ENCODE measurements around the gene HMGCR. TPM values are rescaled to one million over a fixed set of nuclear protein-coding genes. Genes with fewer than 3 reads are reported as not detected.

The HMGCR gene
- total RNA-seq, 1 donor from 2014 or later, result 321 TPM

DNA sequence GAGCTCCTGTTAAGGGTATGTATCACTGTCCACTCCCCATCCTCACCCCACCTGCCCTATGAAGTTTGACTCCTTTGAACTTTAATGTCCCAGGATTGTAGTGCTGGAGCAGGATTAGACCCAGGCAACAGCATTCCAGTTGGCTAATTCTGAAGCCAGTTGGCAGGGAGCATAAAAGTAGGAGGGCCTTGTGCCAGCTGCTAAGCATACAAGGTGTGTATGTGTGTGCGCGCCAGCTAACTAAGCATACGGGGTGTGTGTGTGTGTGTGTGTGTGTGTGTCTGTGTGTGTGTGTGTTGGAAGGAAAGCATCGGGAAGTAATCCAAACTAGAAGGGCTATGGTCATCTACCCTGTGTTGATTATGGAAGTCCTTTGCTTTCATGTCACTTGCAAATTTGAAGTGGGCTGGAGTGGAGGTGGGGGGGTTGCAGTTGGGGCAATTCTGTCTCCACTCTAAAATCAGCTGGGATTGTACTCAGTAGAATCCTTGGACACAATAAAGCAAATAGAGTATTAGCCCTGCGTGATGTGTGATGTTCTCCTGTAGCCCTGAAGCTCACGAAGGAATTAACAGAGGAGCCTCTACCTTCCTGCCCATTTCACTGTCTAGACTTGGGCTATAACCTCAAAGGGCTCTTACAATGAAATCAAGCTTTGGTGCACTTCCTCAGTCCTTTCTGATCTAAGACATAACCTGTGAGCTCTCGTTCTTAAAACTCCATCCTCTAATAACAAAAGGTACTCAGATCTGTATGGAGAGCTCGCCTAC, 26.9 kb downstream of the HMGCR start:
- H3K27ac Mint-ChIP-seq (ENCODE audit: unreplicated experiment), result no peak overlapping the region
- no peaks in the 10 kb centered on the region for H3K9me3 Mint-ChIP-seq
- H3K4me3 Mint-ChIP-seq, result peak overlapping the region; percentile 7
- TF ChIP-seq, protein P1, sequence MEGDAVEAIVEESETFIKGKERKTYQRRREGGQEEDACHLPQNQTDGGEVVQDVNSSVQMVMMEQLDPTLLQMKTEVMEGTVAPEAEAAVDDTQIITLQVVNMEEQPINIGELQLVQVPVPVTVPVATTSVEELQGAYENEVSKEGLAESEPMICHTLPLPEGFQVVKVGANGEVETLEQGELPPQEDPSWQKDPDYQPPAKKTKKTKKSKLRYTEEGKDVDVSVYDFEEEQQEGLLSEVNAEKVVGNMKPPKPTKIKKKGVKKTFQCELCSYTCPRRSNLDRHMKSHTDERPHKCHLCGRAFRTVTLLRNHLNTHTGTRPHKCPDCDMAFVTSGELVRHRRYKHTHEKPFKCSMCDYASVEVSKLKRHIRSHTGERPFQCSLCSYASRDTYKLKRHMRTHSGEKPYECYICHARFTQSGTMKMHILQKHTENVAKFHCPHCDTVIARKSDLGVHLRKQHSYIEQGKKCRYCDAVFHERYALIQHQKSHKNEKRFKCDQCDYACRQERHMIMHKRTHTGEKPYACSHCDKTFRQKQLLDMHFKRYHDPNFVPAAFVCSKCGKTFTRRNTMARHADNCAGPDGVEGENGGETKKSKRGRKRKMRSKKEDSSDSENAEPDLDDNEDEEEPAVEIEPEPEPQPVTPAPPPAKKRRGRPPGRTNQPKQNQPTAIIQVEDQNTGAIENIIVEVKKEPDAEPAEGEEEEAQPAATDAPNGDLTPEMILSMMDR (conservative IDR thresholded peaks at IDR 0.05), result no peak
- H3K36me3 Mint-ChIP-seq (ENCODE audit: low read depth), result peaks cover 16% of the 10 kb centered on the region
- H3K27me3 Mint-ChIP-seq (ENCODE audit: low read depth), result no peaks in the 10 kb centered on the region
- no peak for DNase-seq (ENCODE audit: low read depth, low spot score)
- H3K4me1 Mint-ChIP-seq, result peaks cover 14% of the 10 kb centered on the region

DNA sequence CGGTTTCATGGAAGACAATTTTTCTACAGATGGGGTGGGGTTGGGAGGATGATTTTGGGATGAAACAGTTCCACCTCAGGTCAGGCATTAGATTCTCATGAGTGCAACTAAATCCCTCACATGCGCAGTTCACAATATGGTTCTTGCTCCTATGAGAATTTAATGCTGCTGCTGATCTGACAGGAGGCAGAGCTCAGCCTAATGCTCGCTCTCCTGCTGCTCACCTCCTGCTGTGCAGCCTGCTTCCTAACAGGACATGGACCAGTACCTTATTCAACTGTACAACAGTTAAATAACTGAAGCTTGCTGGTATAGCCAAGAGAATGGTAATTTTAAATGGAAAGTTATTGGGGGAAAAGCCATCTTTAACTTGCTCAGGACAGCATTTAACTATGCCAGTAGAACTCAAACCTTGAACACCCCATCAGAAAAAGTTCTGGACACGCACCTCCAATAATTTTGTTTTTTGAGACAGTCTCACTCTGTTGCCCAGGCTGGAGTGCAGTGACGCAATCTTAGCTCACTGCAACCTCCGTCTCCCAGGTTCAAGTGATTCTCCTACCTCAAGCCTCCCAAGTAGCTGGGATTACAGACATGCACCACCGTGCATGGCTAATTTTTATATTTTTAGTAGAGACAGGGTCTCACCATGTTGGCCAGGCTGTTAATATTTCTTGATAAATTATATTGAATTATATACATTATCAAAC, 27.7 kb downstream of the HMGCR start:
- H3K27me3 Mint-ChIP-seq (ENCODE audit: low read depth), result no peaks in the 10 kb centered on the region
- H3K27ac Mint-ChIP-seq (ENCODE audit: unreplicated experiment), result no peak overlapping the region
- no peak for DNase-seq (ENCODE audit: low read depth, low spot score)
- TF ChIP-seq, protein P1 (conservative IDR thresholded peaks at IDR 0.05), result no peak
- peaks cover 13% of the 10 kb centered on the region for H3K4me1 Mint-ChIP-seq
- H3K4me3 Mint-ChIP-seq, result peak overlapping the region; percentile 33
- H3K9me3 Mint-ChIP-seq, result no peaks in the 10 kb centered on the region
- H3K36me3 Mint-ChIP-seq (ENCODE audit: low read depth), result peaks cover 16% of the 10 kb centered on the region

DNA sequence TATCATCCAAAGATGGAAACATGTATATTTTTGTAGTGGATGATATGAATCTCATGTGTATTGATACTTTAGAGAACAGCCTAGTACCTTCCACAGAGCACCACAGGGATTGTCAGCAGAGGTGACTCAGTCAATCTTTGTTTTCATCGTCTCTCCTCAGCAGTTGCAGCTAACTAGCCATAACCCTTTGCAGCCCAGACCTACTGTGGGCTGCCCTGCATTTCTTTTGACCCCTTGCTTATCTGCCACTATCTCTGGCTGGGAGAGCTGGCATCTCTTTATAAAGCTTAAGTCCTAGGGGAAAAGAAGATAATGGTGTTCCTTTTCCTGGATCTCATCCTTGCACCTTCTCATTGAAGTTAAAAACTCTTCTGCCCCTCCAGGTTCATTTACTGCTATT, 28.7 kb downstream of the HMGCR start:
- Mint-ChIP-seq H3K4me1 (peaks cover 7% of the 10 kb centered on the region), H3K27me3 (ENCODE audit: low read depth) (no peaks in the 10 kb centered on the region), H3K27ac (ENCODE audit: unreplicated experiment) (no peak overlapping the region), H3K4me3 (no peak overlapping the region), H3K36me3 (ENCODE audit: low read depth) (peaks cover 9% of the 10 kb centered on the region), H3K9me3 (no peaks in the 10 kb centered on the region)
- TF ChIP-seq, protein P1 (conservative IDR thresholded peaks at IDR 0.05), result no peak
- DNase-seq (ENCODE audit: low read depth, low spot score), result no peak

DNA sequence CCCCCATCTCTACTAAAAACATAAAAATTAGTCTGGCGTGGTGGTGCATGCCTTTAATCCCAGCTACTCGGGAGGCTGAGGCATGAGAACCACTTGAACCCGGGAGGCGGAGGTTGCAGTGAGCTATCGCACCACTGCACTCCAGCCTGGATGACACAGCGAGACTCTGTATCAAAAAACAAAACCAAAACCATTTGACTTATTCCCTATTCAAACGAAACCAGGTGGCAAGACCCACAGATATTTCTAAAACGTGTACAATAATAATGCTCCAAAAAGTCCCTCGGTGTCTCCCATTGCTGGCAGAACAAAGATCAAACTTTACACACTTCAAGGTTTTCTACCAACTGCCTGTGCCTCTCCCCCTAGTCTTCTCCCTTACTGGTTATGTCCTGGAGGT, 29.8 kb downstream of the HMGCR start:
- no peak for DNase-seq (ENCODE audit: low read depth, low spot score)
- Mint-ChIP-seq H3K4me1 (peaks cover 7% of the 10 kb centered on the region), H3K36me3 (ENCODE audit: low read depth) (peaks cover 6% of the 10 kb centered on the region), H3K27me3 (ENCODE audit: low read depth) (no peaks in the 10 kb centered on the region), H3K4me3 (peak overlapping the region; percentile 1), H3K9me3 (no peaks in the 10 kb centered on the region), H3K27ac (ENCODE audit: unreplicated experiment) (peak overlapping the region; percentile 44)
- TF ChIP-seq, protein P1 (conservative IDR thresholded peaks at IDR 0.05), result no peak

DNA sequence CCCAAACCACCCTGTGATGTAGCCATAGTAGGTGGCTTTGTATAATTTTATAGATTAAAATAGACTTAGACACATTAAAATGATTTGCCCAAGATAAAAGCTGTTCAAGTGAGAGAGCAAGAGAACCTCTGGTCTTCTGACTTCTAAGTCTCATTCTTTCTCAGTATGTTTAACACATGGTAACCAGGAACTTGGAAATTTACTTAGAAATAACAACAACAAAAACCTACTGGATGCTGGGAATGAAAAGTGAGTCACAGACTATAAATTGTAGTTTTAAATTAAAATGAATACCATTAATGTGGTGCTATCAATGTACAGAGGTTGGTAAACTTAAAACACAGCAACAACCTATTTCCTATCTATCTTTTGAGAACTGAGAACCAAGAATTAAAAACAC, 30.4 kb downstream of the HMGCR start:
- Mint-ChIP-seq H3K4me1 (peaks cover 7% of the 10 kb centered on the region), H3K27ac (ENCODE audit: unreplicated experiment) (no peak overlapping the region), H3K27me3 (ENCODE audit: low read depth) (no peaks in the 10 kb centered on the region), H3K4me3 (no peak overlapping the region), H3K36me3 (ENCODE audit: low read depth) (peaks cover 3% of the 10 kb centered on the region), H3K9me3 (no peaks in the 10 kb centered on the region)
- DNase-seq (ENCODE audit: low read depth, low spot score), result no peak
- TF ChIP-seq, protein P1 (conservative IDR thresholded peaks at IDR 0.05), result no peak
